Right lobe of liver (tissue), 6 donors: Measurements from ENCODE around the gene TXNDC5. TPM values are rescaled to one million over a fixed set of nuclear protein-coding genes. Genes with fewer than 3 reads are reported as not detected.

ENCODE experiments used
- ATAC-seq, 4 donors: fragments of 200-7000 bp; cut with Tn5 transposase; one replicate each; pipeline ENCODE4 v1.9.1; 2020; ENCODE audit warnings: mild to moderate bottlenecking in 4 of 4, moderate library complexity in 4 of 4
- DNase-seq, 3 donors: peaks; one replicate each; pipeline ENCODE4 v3.0.0-alpha.2; 2020
- H3K27ac ChIP-seq, 3 donors: fragments of 200-600 bp; one replicate each; pipeline ENCODE4 v1.8.0; 2022
- H3K27me3 ChIP-seq, 2 donors: fragments of 200-600 bp; one replicate each; pipeline ENCODE4 v1.8.0; 2022
- H3K36me3 ChIP-seq, 4 donors: fragments of 200-600 bp; sonication (generic) in 1 of 4; one replicate each; pipeline versions ENCODE4 v1.5.1 to v1.8.0; 2017 to 2022; ENCODE audit warnings: control low read depth in 1 of 4
- H3K4me1 ChIP-seq, 4 donors: fragments of 200-600 bp; sonication (generic) in 1 of 4; one replicate each; pipeline versions ENCODE4 v1.5.1 to v1.8.0; 2017 to 2022; ENCODE audit warnings: control low read depth in 1 of 4
- H3K4me3 ChIP-seq, 3 donors: fragments of 200-600 bp; one replicate each; pipeline ENCODE4 v1.8.0; 2022
- H3K9me3 ChIP-seq, 4 donors: fragments of 200-600 bp; sonication (generic) in 1 of 4; one replicate each; pipeline versions ENCODE4 v1.5.1 to v1.8.0; 2017 to 2022; ENCODE audit warnings: control low read depth in 1 of 4
- POLR2A ChIP-seq: fragments of 450-650 bp; IDR thresholded peaks from one replicate; pipeline ENCODE4 v1.6.1; 2017; ENCODE audit warnings: antibody characterized with exemption, mild to moderate bottlenecking
- WGBS: methylation state at CpG from one replicate; pipeline ENCODE4 v1.1.6; 2018; ENCODE audit warnings: low coverage, low lambda C conversion rate; ENCODE audit not compliant: insufficient coverage; ENCODE audit errors: missing lambda C conversion rate; 5-methylcytosine and 5-hydroxymethylcytosine counted together
- intact Hi-C, 2 donors: fragments of 100-400 bp; cut with DNase I; formaldehyde crosslinking; loops; one replicate each; pipeline versions ENCODE4 v1.11.2 to v1.14.1; 2022
- total RNA-seq, 6 experiments: library from RNA; depleted of rRNA in 2 of 6; stranded (reverse); fragments of >200 nt in 2 of 6; fragmentation: NEBNext Ultra II Directional in 3 of 6; extraction: Animal tissue kit (Norgen Biotek cat#: 25700) in 3 of 6; gene quantifications; one replicate each; pipeline versions ENCODE4 v1.1.0 to v1.2.4, GENCODE V29; 2016 to 2023
- TF ChIP-seq, protein P1 (sequence below), 4 donors: fragments of 200-600 bp in 3 of 4; fragments of 450-650 bp in 1 of 4; IDR thresholded peaks; one replicate each; pipeline versions ENCODE4 v1.5.1 to v1.8.0; 2016 to 2022; ENCODE audit warnings: antibody characterized with exemption in 4 of 4, mild to moderate bottlenecking in 2 of 4
- donor health status: DM: no; HTN: yes; CAD: no.
- donor health status: DM: no; HTN: no; CAD: no.
- donor health status: DM: no; HTN: no; CAD: no.
- donor health status: DM: no; HTN: yes; CAD: no.
- donor health status: DM: no; HTN: yes; CAD: no.

Gene TXNDC5
- total RNA-seq, 6 experiments from 2014 or later: 87.9 to 187 (median 133) TPM

DNA sequence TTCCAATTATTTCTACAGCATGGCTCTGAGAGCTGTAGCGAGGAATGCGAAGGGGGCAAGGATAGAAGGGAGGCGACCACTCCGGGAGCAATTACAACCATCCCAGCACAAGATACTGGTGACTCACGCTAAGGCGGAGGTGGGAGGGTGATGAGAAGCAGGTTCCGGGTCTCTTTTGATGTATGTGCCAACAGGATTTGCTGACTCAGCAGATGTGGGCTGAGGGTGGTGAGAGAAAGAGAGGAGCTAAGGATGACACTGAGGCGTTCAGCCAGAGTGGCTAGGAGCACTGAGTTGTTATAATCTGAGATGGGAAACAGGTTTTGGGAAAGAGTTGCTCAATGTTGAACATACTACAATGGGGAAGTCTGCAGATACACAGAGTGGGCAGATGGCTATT is 9.3 kb upstream of the TXNDC5 start:
- ATAC-seq: no peak
- intact Hi-C loops: no loop called here
- H3K36me3 ChIP-seq: no peaks in the 10 kb centered on the region

DNA sequence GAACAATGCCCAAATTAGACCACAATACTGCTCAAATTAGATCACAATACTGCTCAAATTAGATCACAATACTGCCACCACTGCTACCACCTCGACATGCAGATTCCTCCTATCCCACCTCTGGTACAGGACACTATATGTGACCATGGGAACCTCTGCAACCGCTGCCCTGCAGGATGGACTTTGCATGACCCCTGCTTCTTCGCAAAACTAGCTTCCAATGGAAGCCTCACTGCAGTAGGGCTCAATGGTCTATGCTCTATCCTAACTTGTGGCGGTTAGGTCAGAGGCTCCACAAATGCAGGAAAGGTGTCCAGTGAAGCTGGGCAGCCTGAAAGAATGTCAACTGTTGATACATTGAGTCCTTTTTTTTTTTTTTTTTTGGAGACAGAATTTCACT is 7.8 kb upstream of the TXNDC5 start:
- intact Hi-C loops: no loop called here
- DNase-seq (no peak), ATAC-seq (no peak)
- Histone ChIP-seq H3K27ac (no peak overlapping the region), H3K36me3 (no peaks in the 10 kb centered on the region), H3K4me1 (no peaks in the 10 kb centered on the region), H3K4me3 (no peak overlapping the region), H3K27me3 (no peaks in the 10 kb centered on the region), H3K9me3 (no peaks in the 10 kb centered on the region)
- 83% methylated on average over 2 of the region's 4 CpGs for WGBS
- TF ChIP-seq POLR2A: no peak
- TF ChIP-seq, protein P1, sequence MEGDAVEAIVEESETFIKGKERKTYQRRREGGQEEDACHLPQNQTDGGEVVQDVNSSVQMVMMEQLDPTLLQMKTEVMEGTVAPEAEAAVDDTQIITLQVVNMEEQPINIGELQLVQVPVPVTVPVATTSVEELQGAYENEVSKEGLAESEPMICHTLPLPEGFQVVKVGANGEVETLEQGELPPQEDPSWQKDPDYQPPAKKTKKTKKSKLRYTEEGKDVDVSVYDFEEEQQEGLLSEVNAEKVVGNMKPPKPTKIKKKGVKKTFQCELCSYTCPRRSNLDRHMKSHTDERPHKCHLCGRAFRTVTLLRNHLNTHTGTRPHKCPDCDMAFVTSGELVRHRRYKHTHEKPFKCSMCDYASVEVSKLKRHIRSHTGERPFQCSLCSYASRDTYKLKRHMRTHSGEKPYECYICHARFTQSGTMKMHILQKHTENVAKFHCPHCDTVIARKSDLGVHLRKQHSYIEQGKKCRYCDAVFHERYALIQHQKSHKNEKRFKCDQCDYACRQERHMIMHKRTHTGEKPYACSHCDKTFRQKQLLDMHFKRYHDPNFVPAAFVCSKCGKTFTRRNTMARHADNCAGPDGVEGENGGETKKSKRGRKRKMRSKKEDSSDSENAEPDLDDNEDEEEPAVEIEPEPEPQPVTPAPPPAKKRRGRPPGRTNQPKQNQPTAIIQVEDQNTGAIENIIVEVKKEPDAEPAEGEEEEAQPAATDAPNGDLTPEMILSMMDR (IDR thresholded peaks at IDR 0.05): no peak

More for the DNA sequence above, 9.3 kb upstream of the TXNDC5 start:
- no peaks in the 10 kb centered on the region for H3K27me3 ChIP-seq
- H3K27ac ChIP-seq: no peak overlapping the region
- DNase-seq: no peak
- H3K4me3 ChIP-seq: no peak overlapping the region
- no peaks in the 10 kb centered on the region for H3K4me1 ChIP-seq
- 70% methylated on average over 8 of the region's 8 CpGs for WGBS
- TF ChIP-seq, protein P1 (IDR thresholded peaks at IDR 0.05): no peak
- no peak for TF ChIP-seq POLR2A
- no peaks in the 10 kb centered on the region for H3K9me3 ChIP-seq

DNA sequence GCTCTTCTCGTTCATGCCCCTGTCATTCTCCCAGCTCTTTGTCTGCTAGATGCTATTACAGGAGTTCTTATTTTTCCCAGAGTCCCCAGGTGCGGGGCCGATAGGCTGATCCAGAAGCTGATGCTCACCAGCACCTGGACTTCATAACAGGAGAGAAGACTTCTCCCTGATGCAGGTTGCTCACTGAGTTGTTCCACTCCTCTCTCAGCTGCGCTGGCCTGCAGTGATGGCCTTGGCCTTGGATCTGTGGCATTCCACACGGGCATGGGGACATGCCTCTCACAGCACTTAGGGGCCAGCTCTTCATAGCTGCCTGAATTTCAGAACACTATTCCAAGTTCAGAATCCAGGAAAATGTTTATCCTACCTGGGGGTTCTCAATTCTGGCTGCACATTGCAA is 7.1 kb upstream of the TXNDC5 start:
- H3K4me1 ChIP-seq: no peaks in the 10 kb centered on the region
- DNase-seq (no peak), ATAC-seq (no peak)
- no CpG with 5 or more reads among the region's 5 CpGs for WGBS
- H3K36me3 ChIP-seq: no peaks in the 10 kb centered on the region
- no peak overlapping the region for H3K27ac ChIP-seq
- no peaks in the 10 kb centered on the region for H3K9me3 ChIP-seq
- intact Hi-C loops: no loop called here
- TF ChIP-seq, protein P1 (IDR thresholded peaks at IDR 0.05): no peak
- TF ChIP-seq POLR2A: no peak
- H3K27me3 ChIP-seq: no peaks in the 10 kb centered on the region
- no peak overlapping the region for H3K4me3 ChIP-seq

DNA sequence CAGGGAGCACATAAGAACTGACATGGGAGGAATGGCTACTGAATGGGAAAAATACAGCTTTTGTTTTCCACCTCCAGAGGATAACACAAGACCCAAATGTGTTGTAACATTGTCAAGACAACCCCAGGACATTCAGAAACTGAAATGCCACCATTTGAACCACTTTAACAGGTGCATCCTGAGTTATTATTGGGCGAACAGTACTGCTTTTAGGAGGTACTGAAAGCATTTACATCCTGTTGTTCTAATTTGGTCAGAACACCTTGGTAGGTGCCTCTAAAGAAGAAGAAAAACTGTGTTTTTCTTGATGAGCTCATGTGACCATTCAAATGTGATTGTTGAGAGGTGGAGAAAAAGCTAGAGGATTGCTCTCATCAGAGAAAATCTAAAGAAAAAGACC is 6.4 kb upstream of the TXNDC5 start:
- Histone ChIP-seq H3K36me3 (no peaks in the 10 kb centered on the region), H3K9me3 (no peaks in the 10 kb centered on the region), H3K4me1 (peaks cover 0 to 5% (median 0%) of the 10 kb centered on the region in 4 donors), H3K27ac (no peak overlapping the region), H3K4me3 (no peak overlapping the region), H3K27me3 (no peaks in the 10 kb centered on the region)
- intact Hi-C loops: no loop called here
- TF ChIP-seq, protein P1 (IDR thresholded peaks at IDR 0.05): no peak
- no peak for TF ChIP-seq POLR2A
- DNase-seq (no peak), ATAC-seq (no peak)
- 60% methylated on average over 1 of the region's 1 CpG for WGBS
